ENCODE results near the gene HSD17B10.

Gene HSD17B10

GRCh38 chrX:53438832-53439230, 4.7 kb upstream of the HSD17B10 start:
- Histone ChIP-seq H3K36me3 (ENCODE audit: insufficient read depth, low read length) (no peaks in the 10 kb centered on the region), H3K9ac (ENCODE audit: low read depth, low read length, poor library complexity, severe bottlenecking) (no peak overlapping the region), H3K79me2 (ENCODE audit: insufficient read depth, low read length) (peaks cover 3% of the 10 kb centered on the region), H3K4me2 (ENCODE audit: low read depth, low read length, poor library complexity, severe bottlenecking) (no peak overlapping the region), H3K4me1 (ENCODE audit: insufficient read depth, low read length, poor library complexity, severe bottlenecking) (peaks cover 4% of the 10 kb centered on the region), H3K9me3 (ENCODE audit: insufficient read depth, low read depth, low read length) (no peaks in the 10 kb centered on the region), H3K27me3 (ENCODE audit: insufficient read depth, low read length, poor library complexity, severe bottlenecking) (no peaks in the 10 kb centered on the region), H3K4me3 (ENCODE audit: low read length, poor library complexity, severe bottlenecking) (no peak overlapping the region), H3F3A (ENCODE audit: low read depth) (no peaks in the 10 kb centered on the region), H2AFZ (ENCODE audit: low read length) (no peak overlapping the region), H3K9me2 (replicated peaks; ENCODE audit: low read depth, low read length) (no peaks in the 10 kb centered on the region), H4K20me1 (ENCODE audit: insufficient read depth, low read length, poor library complexity, severe bottlenecking) (no peaks in the 10 kb centered on the region)
- no peak for TF ChIP-seq CTCF (conservative IDR thresholded peaks at IDR 0.05; ENCODE audit: low read length)
- TF ChIP-seq EZH2phosphoT487 (IDR thresholded peaks at IDR 0.05; ENCODE audit: borderline replicate concordance): no peak

GRCh38 chrX:53438174-53438831, 4.1 kb upstream of the HSD17B10 start:
- Histone ChIP-seq H3K9ac (ENCODE audit: low read depth, low read length, poor library complexity, severe bottlenecking) (no peak overlapping the region), H3K9me2 (replicated peaks; ENCODE audit: low read depth, low read length) (no peaks in the 10 kb centered on the region), H3F3A (ENCODE audit: low read depth) (no peaks in the 10 kb centered on the region), H2AFZ (ENCODE audit: low read length) (no peak overlapping the region), H3K9me3 (ENCODE audit: insufficient read depth, low read depth, low read length) (no peaks in the 10 kb centered on the region), H3K4me2 (ENCODE audit: low read depth, low read length, poor library complexity, severe bottlenecking) (no peak overlapping the region), H3K4me1 (ENCODE audit: insufficient read depth, low read length, poor library complexity, severe bottlenecking) (peaks cover 8% of the 10 kb centered on the region), H3K4me3 (ENCODE audit: low read length, poor library complexity, severe bottlenecking) (no peak overlapping the region), H3K27me3 (ENCODE audit: insufficient read depth, low read length, poor library complexity, severe bottlenecking) (no peaks in the 10 kb centered on the region), H3K36me3 (ENCODE audit: insufficient read depth, low read length) (no peaks in the 10 kb centered on the region), H4K20me1 (ENCODE audit: insufficient read depth, low read length, poor library complexity, severe bottlenecking) (no peaks in the 10 kb centered on the region), H3K79me2 (ENCODE audit: insufficient read depth, low read length) (peaks cover 8% of the 10 kb centered on the region)
- TF ChIP-seq CTCF (conservative IDR thresholded peaks at IDR 0.05; ENCODE audit: low read length) (no peak), EZH2phosphoT487 (IDR thresholded peaks at IDR 0.05; ENCODE audit: borderline replicate concordance) (no peak)

GRCh38 chrX:53437206-53437605, 3.0 kb upstream of the HSD17B10 start:
- Histone ChIP-seq H3K4me3 (ENCODE audit: low read length, poor library complexity, severe bottlenecking) (no peak overlapping the region), H3K79me2 (ENCODE audit: insufficient read depth, low read length) (peaks cover 11% of the 10 kb centered on the region), H3K27me3 (ENCODE audit: insufficient read depth, low read length, poor library complexity, severe bottlenecking) (no peaks in the 10 kb centered on the region), H4K20me1 (ENCODE audit: insufficient read depth, low read length, poor library complexity, severe bottlenecking) (no peaks in the 10 kb centered on the region), H3K9me3 (ENCODE audit: insufficient read depth, low read depth, low read length) (no peaks in the 10 kb centered on the region), H3K4me2 (ENCODE audit: low read depth, low read length, poor library complexity, severe bottlenecking) (no peak overlapping the region), H2AFZ (ENCODE audit: low read length) (no peak overlapping the region), H3K36me3 (ENCODE audit: insufficient read depth, low read length) (no peaks in the 10 kb centered on the region), H3K4me1 (ENCODE audit: insufficient read depth, low read length, poor library complexity, severe bottlenecking) (peaks cover 8% of the 10 kb centered on the region), H3K9ac (ENCODE audit: low read depth, low read length, poor library complexity, severe bottlenecking) (no peak overlapping the region), H3F3A (ENCODE audit: low read depth) (no peaks in the 10 kb centered on the region), H3K9me2 (replicated peaks; ENCODE audit: low read depth, low read length) (no peaks in the 10 kb centered on the region)
- TF ChIP-seq CTCF (conservative IDR thresholded peaks at IDR 0.05; ENCODE audit: low read length) (no peak), EZH2phosphoT487 (IDR thresholded peaks at IDR 0.05; ENCODE audit: borderline replicate concordance) (no peak)
